Measurements from ENCODE around the gene TRIM54. TPM values are rescaled to one million over a fixed set of nuclear protein-coding genes. Genes with fewer than 3 reads are reported as not detected.

The TRIM54 gene
- total and polyA plus RNA-seq, 9 of the 15 experiments (the other 6 are each of a cell fraction or from before 2014, with no cell fraction given): not detected

DNA sequence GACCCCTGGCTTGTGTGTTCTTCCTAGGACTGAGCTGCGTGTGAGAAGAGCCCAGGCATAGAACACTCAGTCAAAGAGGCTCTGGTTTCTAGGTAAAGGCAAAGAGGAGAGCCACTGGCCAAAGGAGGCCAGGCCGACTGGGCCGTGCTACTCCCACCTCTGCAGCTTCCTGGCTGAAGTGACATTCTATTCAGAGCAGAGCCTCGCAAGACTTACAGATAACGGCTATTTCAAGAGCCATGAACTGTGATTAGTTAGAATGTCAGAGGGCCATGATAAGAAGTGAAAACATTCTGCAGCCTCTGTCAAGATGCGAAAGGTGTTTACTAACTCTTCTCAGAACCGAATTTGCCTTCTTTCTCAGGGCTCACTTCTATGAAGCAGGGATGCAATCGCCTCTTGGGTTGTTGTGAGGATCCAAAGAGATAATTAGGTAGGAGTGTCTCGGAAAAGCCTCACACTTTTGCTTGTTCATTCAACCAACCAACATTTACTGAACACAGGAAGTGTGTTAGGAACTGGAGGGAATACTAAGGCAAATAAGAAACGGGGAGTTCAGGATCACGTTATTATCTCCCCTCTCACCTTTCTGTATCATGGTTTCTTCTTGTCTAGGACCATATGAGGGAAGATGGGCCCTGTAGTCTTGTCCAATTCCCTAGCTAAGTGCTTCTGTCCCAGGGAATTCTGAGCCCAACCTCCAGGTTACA, 10.4 kb upstream of the TRIM54 start (continued):
- TF ChIP-seq VEZF1 (CRISPR knock-in tag; IDR thresholded peaks at IDR 0.05): no peak
- TF ChIP-seq, protein P1, sequence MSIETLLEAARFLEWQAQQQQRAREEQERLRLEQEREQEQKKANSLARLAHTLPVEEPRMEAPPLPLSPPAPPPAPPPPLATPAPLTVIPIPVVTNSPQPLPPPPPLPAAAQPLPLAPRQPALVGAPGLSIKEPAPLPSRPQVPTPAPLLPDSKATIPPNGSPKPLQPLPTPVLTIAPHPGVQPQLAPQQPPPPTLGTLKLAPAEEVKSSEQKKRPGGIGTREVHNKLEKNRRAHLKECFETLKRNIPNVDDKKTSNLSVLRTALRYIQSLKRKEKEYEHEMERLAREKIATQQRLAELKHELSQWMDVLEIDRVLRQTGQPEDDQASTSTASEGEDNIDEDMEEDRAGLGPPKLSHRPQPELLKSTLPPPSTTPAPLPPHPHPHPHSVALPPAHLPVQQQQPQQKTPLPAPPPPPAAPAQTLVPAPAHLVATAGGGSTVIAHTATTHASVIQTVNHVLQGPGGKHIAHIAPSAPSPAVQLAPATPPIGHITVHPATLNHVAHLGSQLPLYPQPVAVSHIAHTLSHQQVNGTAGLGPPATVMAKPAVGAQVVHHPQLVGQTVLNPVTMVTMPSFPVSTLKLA (conservative IDR thresholded peaks at IDR 0.05): 0 out of 4 replicates have a peak, but pooled peaks of 1 of the 2 experiments have one; percentile 28
- no peak for TF ChIP-seq BRD9 (IDR thresholded peaks at IDR 0.05; ENCODE audit: low read depth, partially characterized antibody)
- TF ChIP-seq CEBPB (tag; IDR thresholded peaks at IDR 0.05): no peak
- TF ChIP-seq ZNF644 (tag; IDR thresholded peaks at IDR 0.05; ENCODE audit: low read depth): no peak
- peak; percentile 60 for TF ChIP-seq TEAD4 (IDR thresholded peaks at IDR 0.05; ENCODE audit: low read length)
- TF ChIP-seq TEAD4 (CRISPR knock-in tag; IDR thresholded peaks at IDR 0.05; ENCODE audit: borderline replicate concordance): no peak
- TF ChIP-seq JUND (IDR thresholded peaks at IDR 0.05; ENCODE audit: borderline replicate concordance, low read depth, low read length): peak; percentile 31; the same call in 1 of the 2 replicates
- no peak; the same call in 2 of the 3 replicates for TF ChIP-seq JUND (tag; IDR thresholded peaks at IDR 0.05; ENCODE audit: borderline replicate concordance, low read depth, low read length)
- TF ChIP-seq ZNF23 (CRISPR knock-in tag; IDR thresholded peaks at IDR 0.05): no peak
- TF ChIP-seq ZEB2 (IDR thresholded peaks at IDR 0.05): 0 out of 2 replicates have a peak, but pooled peaks have one; percentile 37
- TF ChIP-seq SMARCA4 (IDR thresholded peaks at IDR 0.05): peak; percentile 42; the same call in 1 of the 2 replicates
- no peak; the same call in 1 of the 2 replicates for TF ChIP-seq ETV5 (CRISPR knock-in tag; IDR thresholded peaks at IDR 0.05; ENCODE audit: low read depth)
- TF ChIP-seq TCF3 (CRISPR knock-in tag; IDR thresholded peaks at IDR 0.05): peak; percentile 51; the same call in 1 of the 2 replicates
- TF ChIP-seq ZBTB34 (CRISPR knock-in tag; IDR thresholded peaks at IDR 0.05): no peak
- TF ChIP-seq HNRNPK (IDR thresholded peaks at IDR 0.05; ENCODE audit: low read depth, low read length, poor library complexity, severe bottlenecking): no peak
- peak; percentile 36; the same call in 1 of the 2 replicates for TF ChIP-seq ELF1 (tag; IDR thresholded peaks at IDR 0.05)
